Progenitor cell of endocrine pancreas (in vitro differentiated cells): ENCODE measurements around the gene EMCN. TPM values are rescaled to one million over a fixed set of nuclear protein-coding genes. Genes with fewer than 3 reads are reported as not detected.

Experiments
- DNase-seq: peaks from one replicate; pipeline ENCODE4 v3.0.0; 2021; ENCODE audit warnings: low spot score; ENCODE audit not compliant: unreplicated experiment
- H3K27ac Mint-ChIP-seq: 2 replicates; pipeline ENCODE4 v1.8.0; 2021; ENCODE audit warnings: mild to moderate bottlenecking, moderate library complexity, mixed read lengths
- H3K27me3 Mint-ChIP-seq: 2 replicates; pipeline ENCODE4 v1.8.0; 2021; ENCODE audit warnings: mixed read lengths
- H3K36me3 Mint-ChIP-seq: 2 replicates; pipeline ENCODE4 v1.8.0; 2022; ENCODE audit warnings: mixed read lengths; ENCODE audit not compliant: insufficient read depth
- H3K4me1 Mint-ChIP-seq: 2 replicates; pipeline ENCODE4 v1.8.0; 2021; ENCODE audit warnings: low read depth, mixed read lengths
- H3K4me3 Mint-ChIP-seq: 2 replicates; pipeline ENCODE4 v1.8.0; 2021; ENCODE audit warnings: low read depth, mild to moderate bottlenecking, moderate library complexity, mixed read lengths
- H3K9me3 Mint-ChIP-seq: 2 replicates; pipeline ENCODE4 v1.8.0; 2021; ENCODE audit warnings: low read depth, mixed read lengths
- total RNA-seq: library from RNA; stranded (reverse); gene quantifications from 2 replicates; pipeline ENCODE4 v1.2.1, GENCODE V29; 2021
- TF ChIP-seq, protein P1 (sequence below): fragments of 200-600 bp; sonication (generic); IDR thresholded peaks from one replicate; pipeline ENCODE4 v1.5.0; 2021; ENCODE audit warnings: antibody characterized with exemption, mild to moderate bottlenecking; ENCODE audit not compliant: unreplicated experiment

Gene EMCN
- total RNA-seq, 1 donor from 2014 or later = not detected

DNA sequence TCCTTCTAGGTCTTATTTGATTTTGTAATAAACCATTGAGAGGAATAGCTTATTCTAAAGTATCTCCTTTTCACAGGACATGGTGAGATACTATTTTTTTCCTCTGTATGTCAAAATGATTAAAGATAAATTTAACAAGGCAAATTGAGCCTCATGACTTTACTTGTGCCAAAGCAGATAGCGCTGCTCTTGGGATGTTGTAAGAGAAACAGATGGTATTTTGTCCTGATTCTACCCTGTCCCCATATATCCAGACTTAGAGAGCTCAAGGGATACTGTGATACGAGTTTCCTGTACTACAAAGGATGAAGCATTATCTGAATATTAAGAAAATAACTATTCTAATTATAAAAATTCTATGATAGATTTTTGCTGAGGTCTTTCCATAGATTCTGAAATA lies 34.0 kb downstream of the EMCN start:
- Mint-ChIP-seq H3K9me3 (no peaks in the 10 kb centered on the region), H3K27ac (no peak overlapping the region), H3K36me3 (no peaks in the 10 kb centered on the region), H3K4me1 (no peaks in the 10 kb centered on the region), H3K27me3 (no peaks in the 10 kb centered on the region), H3K4me3 (no peak overlapping the region)
- TF ChIP-seq, protein P1, sequence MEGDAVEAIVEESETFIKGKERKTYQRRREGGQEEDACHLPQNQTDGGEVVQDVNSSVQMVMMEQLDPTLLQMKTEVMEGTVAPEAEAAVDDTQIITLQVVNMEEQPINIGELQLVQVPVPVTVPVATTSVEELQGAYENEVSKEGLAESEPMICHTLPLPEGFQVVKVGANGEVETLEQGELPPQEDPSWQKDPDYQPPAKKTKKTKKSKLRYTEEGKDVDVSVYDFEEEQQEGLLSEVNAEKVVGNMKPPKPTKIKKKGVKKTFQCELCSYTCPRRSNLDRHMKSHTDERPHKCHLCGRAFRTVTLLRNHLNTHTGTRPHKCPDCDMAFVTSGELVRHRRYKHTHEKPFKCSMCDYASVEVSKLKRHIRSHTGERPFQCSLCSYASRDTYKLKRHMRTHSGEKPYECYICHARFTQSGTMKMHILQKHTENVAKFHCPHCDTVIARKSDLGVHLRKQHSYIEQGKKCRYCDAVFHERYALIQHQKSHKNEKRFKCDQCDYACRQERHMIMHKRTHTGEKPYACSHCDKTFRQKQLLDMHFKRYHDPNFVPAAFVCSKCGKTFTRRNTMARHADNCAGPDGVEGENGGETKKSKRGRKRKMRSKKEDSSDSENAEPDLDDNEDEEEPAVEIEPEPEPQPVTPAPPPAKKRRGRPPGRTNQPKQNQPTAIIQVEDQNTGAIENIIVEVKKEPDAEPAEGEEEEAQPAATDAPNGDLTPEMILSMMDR = no peak
- no peak for DNase-seq

DNA sequence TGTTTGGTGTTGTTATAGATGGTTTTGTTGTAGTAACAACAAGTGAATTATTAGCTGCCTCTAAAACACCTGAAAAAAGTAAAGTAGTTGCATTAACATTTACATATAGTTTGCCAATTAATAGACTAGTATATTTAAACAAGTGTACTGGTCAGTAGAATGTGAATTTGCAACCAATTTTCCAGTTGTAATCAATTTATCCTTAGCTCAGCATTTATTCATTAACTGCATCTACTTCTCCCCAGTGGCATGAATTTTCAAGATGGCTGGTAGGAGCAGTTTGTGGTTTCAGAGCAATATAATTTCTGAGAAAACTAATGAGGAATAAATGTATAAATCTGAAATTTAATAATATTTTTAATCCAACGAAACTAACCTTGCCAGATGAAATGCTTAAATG lies 37.9 kb downstream of the EMCN start:
- TF ChIP-seq, protein P1 = no peak
- no peak overlapping the region for H3K4me3 Mint-ChIP-seq
- DNase-seq = no peak

DNA sequence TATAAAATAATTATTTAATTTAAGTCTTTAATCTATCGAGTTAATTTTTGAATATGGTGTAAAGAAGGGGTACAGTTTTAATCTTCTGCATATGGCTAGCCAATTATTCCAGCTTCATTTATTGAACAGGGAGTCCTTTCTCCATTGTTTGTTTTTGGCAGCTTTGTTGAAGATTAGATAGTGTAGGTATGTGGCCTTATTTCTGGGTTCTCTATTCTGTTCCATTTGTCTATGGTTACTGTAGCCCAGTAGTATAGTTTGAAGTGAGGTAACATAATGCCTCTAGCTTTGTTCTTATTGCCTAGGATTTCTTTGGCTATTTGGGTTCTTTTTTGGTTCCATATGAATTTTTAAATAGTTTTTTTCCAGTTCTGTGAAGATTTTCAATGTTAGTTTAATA lies 48.3 kb downstream of the EMCN start:
- H3K36me3 Mint-ChIP-seq = no peaks in the 10 kb centered on the region
- no peak for DNase-seq
- no peaks in the 10 kb centered on the region for H3K4me1 Mint-ChIP-seq
- TF ChIP-seq, protein P1 = no peak
- H3K27me3 Mint-ChIP-seq = no peaks in the 10 kb centered on the region
- H3K27ac Mint-ChIP-seq = no peak overlapping the region
- peaks cover 9% of the 10 kb centered on the region for H3K9me3 Mint-ChIP-seq
- H3K4me3 Mint-ChIP-seq = no peak overlapping the region

More for the DNA sequence above, 37.9 kb downstream of the EMCN start:
- H3K36me3 Mint-ChIP-seq = no peaks in the 10 kb centered on the region
- no peaks in the 10 kb centered on the region for H3K9me3 Mint-ChIP-seq
- H3K27ac Mint-ChIP-seq = no peak overlapping the region
- no peaks in the 10 kb centered on the region for H3K4me1 Mint-ChIP-seq
- no peaks in the 10 kb centered on the region for H3K27me3 Mint-ChIP-seq

DNA sequence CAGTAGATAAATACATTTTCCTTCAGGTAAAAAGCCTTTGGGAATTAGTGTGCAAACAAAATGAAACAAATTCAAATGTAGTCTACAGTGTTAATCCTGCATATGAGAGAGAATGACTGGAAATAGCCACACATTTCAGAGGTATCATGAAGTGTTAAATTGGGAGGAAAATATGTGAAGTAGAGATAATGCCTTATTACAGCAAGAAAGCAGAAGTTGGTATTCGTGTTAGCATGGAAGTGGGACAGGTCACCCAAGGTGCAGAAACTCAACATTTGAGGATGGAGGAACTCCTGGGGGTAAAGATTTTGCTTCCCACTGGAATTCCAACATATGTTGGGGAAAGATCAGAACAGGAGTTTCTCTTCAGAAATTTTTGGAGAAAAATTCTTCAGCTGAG lies 51.3 kb downstream of the EMCN start:
- Mint-ChIP-seq H3K4me1 (no peaks in the 10 kb centered on the region), H3K27me3 (no peaks in the 10 kb centered on the region), H3K36me3 (no peaks in the 10 kb centered on the region), H3K4me3 (no peak overlapping the region), H3K27ac (no peak overlapping the region), H3K9me3 (peaks cover 9% of the 10 kb centered on the region)
- TF ChIP-seq, protein P1 = no peak
- no peak for DNase-seq

DNA sequence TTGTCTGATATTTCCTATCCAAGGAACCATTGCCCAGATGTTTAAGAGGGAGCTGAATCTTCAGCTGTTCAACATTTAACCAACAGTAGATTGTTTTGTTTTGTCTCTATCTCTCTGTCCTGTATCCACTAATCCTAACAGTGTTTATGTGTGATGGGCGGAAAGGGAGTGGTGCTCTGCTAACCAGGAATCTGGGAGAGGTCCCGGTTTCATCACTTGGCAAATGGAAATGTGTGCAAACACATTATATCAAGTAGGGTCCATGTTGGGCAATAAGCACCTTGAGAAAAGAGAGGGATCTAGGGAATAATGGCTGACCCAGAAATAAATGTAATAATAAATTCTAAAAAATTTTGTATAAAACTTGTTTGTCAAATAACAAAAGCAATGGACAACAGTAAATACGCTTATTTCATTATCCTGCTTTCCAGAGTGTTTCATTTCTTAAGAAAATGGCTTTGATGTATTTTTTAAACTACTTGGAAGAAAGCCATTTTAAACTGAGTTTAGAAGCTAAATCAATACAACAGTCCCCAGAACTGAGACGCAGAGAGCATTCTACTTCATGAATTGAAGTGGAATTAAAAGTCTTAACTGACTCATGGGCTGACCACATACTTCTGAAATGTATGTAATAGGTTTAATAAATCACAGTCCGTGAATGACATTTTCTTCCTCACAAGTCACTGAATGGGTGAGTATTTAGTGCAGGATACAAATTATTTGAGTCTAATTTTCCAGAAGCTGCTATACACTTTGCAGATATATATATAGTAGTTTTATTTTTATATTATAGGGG lies 55.8 kb downstream of the EMCN start:
- TF ChIP-seq, protein P1 = no peak
- DNase-seq = no peak
- Mint-ChIP-seq H3K9me3 (peaks cover 7% of the 10 kb centered on the region), H3K4me1 (no peaks in the 10 kb centered on the region), H3K4me3 (no peak overlapping the region), H3K36me3 (no peaks in the 10 kb centered on the region), H3K27ac (no peak overlapping the region), H3K27me3 (no peaks in the 10 kb centered on the region)
